ENCODE data around the gene THAP11.

The THAP11 gene

GRCh38 chr16:67801883-67802282 lies 40.2 kb upstream of the THAP11 start:
- no peak for DNase-seq (ENCODE audit: low spot score)
- ATAC-seq (ENCODE audit: low read depth) = no peak
- Histone ChIP-seq H3K27ac (ENCODE audit: poor library complexity, severe bottlenecking) (no peak overlapping the region), H3K4me3 (ENCODE audit: severe bottlenecking) (no peak overlapping the region), H3K9me3 (ENCODE audit: severe bottlenecking) (no peaks in the 10 kb centered on the region), H3K4me1 (ENCODE audit: insufficient read depth, poor library complexity, severe bottlenecking) (no peaks in the 10 kb centered on the region), H3K27me3 (ENCODE audit: insufficient read depth, poor library complexity, severe bottlenecking) (no peaks in the 10 kb centered on the region), H3K36me3 (ENCODE audit: low read depth) (peaks cover 32% of the 10 kb centered on the region)
- TF ChIP-seq CTCF (IDR thresholded peaks at IDR 0.05; ENCODE audit: poor library complexity, severe bottlenecking) = no peak

DNA sequence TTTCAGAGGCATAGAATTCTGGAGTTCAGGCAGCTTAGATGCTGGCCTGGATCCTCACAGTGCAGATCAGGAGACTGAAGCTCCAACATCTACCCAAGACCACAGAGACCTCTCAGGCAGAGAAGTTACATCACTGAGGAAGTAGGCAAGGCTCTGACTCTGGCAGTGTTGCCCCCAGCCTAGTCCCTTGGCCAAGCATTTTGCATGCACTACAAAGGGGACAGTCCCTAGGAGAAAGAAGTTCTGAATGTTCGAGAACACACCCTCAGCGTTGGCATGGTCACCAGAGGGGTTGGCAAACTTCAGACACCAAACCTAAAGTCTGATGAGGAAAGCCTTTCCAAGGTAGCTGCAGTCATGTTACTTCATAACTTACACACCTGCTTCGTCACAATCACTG lies 38.2 kb upstream of the THAP11 start:
- Histone ChIP-seq H3K4me1 (ENCODE audit: insufficient read depth, poor library complexity, severe bottlenecking) (no peaks in the 10 kb centered on the region), H3K27me3 (ENCODE audit: insufficient read depth, poor library complexity, severe bottlenecking) (no peaks in the 10 kb centered on the region), H3K9me3 (ENCODE audit: severe bottlenecking) (no peaks in the 10 kb centered on the region), H3K4me3 (ENCODE audit: severe bottlenecking) (no peak overlapping the region), H3K36me3 (ENCODE audit: low read depth) (peaks cover 32% of the 10 kb centered on the region), H3K27ac (ENCODE audit: poor library complexity, severe bottlenecking) (no peak overlapping the region)
- TF ChIP-seq CTCF (IDR thresholded peaks at IDR 0.05; ENCODE audit: poor library complexity, severe bottlenecking) = no peak
- DNase-seq (ENCODE audit: low spot score) (no peak), ATAC-seq (ENCODE audit: low read depth) (no peak)

DNA sequence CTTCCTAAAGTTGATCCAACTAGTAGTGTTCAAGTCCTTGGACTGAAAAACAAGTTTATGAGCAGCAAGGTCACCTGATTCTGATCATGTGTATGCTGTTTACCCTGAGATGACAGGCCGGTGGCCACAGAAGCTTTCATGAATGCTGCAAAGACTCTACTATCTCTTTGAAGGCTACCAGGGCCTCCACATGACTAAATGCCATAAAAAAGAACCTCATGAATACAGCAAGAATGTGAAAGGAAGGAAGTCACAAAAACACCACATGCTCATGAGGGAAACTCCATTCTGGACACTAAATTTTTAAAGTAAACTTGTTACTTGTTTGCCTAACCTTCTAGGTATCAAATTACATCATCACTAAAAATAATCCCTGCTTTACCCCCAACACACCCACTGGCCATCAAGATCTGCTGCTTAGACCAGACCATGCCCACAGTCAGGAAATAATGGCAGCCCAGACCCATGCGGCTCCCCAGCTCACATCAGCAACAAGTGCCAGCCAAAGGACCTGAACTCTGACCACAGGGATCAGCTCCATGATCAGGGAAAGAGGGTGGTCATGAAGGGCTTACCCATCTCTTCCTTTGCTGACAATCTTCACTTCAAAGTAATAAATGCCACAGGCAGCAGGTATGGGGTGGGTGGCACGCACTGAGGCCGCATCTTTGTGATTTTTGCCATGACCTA lies 37.1 kb upstream of the THAP11 start:
- Histone ChIP-seq H3K27me3 (ENCODE audit: insufficient read depth, poor library complexity, severe bottlenecking) (no peaks in the 10 kb centered on the region), H3K36me3 (ENCODE audit: low read depth) (peaks cover 25% of the 10 kb centered on the region), H3K4me1 (ENCODE audit: insufficient read depth, poor library complexity, severe bottlenecking) (no peaks in the 10 kb centered on the region), H3K27ac (ENCODE audit: poor library complexity, severe bottlenecking) (no peak overlapping the region), H3K4me3 (ENCODE audit: severe bottlenecking) (peak overlapping the region; percentile 60), H3K9me3 (ENCODE audit: severe bottlenecking) (no peaks in the 10 kb centered on the region)
- TF ChIP-seq CTCF (IDR thresholded peaks at IDR 0.05; ENCODE audit: poor library complexity, severe bottlenecking) = no peak
- DNase-seq (ENCODE audit: low spot score) = no peak
- no peak for ATAC-seq (ENCODE audit: low read depth)

DNA sequence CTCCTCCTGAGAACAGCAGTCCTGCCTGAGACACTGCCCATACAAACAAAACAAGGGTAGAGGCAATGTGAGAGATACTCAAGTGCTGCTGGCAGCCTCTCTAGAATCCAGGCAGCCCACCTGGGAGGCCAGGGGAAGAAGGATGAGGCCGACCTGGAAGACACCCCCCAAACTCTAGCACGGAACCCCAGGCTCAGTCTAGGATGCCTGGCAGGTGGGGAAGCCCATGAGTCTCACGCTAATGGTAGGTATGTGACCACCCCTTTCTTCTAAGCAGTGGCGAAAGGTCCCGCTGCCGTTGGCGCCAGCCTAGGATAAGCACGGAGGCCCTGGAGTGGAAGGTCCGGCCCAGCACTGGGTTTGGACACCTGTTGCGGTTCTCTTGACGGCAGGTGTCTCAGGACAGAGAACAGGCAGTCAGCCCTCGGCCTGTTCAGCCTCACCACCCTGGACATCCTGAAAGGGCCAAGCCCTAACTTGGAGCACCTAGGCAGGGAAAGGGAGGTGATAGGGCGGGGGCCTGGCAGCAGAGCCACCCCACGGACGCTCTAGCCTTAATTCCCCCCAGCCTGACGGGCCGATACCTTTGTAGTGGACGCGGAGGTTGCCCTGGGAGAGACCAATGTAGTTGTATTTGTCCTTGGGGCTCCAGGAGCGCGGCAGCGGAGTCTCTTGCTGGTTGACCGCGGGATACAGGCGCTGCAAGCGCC lies 36.2 kb upstream of the THAP11 start:
- Histone ChIP-seq H3K9me3 (ENCODE audit: severe bottlenecking) (no peaks in the 10 kb centered on the region), H3K27ac (ENCODE audit: poor library complexity, severe bottlenecking) (no peak overlapping the region), H3K36me3 (ENCODE audit: low read depth) (peaks cover 24% of the 10 kb centered on the region), H3K4me1 (ENCODE audit: insufficient read depth, poor library complexity, severe bottlenecking) (no peaks in the 10 kb centered on the region), H3K4me3 (ENCODE audit: severe bottlenecking) (peak overlapping the region; percentile 60), H3K27me3 (ENCODE audit: insufficient read depth, poor library complexity, severe bottlenecking) (no peaks in the 10 kb centered on the region)
- DNase-seq (ENCODE audit: low spot score) = no peak
- ATAC-seq (ENCODE audit: low read depth) = peak; percentile 1
- no peak for TF ChIP-seq CTCF (IDR thresholded peaks at IDR 0.05; ENCODE audit: poor library complexity, severe bottlenecking)
